GM23338 (cell line): Measurements from ENCODE around the gene HNRNPUL2.
"Not testable (repeated sequence)": the region's sequence is repeated elsewhere in the genome, so short reads cannot be mapped to it uniquely, and the experiment has no call there.

Source experiments
- CREB1 ChIP-seq: fragments of 250-450 bp; sonication (Bioruptor Pico); IDR thresholded peaks from 2 replicates; pipeline ENCODE4 v1.5.0; 2020; ENCODE audit warnings: low read depth, mild to moderate bottlenecking, moderate library complexity
- EZH2 ChIP-seq: fragments of 200-600 bp; sonication (generic); IDR thresholded peaks from one replicate; pipeline ENCODE4 v1.8.0; 2017; ENCODE audit warnings: antibody characterized with exemption, mild to moderate bottlenecking, low read depth; ENCODE audit not compliant: unreplicated experiment
- EZH2phosphoT487 ChIP-seq: fragments of 200-600 bp; sonication (generic); IDR thresholded peaks from one replicate; pipeline ENCODE4 v1.8.1; 2018; ENCODE audit warnings: antibody characterized with exemption; ENCODE audit not compliant: unreplicated experiment
- JUNB ChIP-seq: IDR thresholded peaks from one replicate; pipeline ENCODE4 v1.6.1; 2016; ENCODE audit warnings: antibody characterized with exemption; ENCODE audit not compliant: unreplicated experiment
- POLR2AphosphoS5 ChIP-seq: IDR thresholded peaks from 2 replicates; pipeline ENCODE4 v1.6.1; 2016; ENCODE audit warnings: antibody characterized with exemption, low read depth
- STAT1 ChIP-seq: IDR thresholded peaks from one replicate; pipeline ENCODE4 v1.6.1; 2016; ENCODE audit warnings: antibody characterized with exemption; ENCODE audit not compliant: unreplicated experiment
- ZNF331 ChIP-seq: fragments of 250-450 bp; sonication (Bioruptor Pico); IDR thresholded peaks from 2 replicates; pipeline ENCODE4 v1.5.0; 2020; ENCODE audit warnings: low read depth, mild to moderate bottlenecking, moderate library complexity
- TF ChIP-seq, protein P1 (sequence below), 2 experiments: fragments of 200-600 bp in 1 of 2; sonication (generic) in 1 of 2; conservative IDR thresholded peaks; 2 replicates each; pipeline versions ENCODE4 v1.5.1 to v1.6.1; 2016 to 2017; ENCODE audit warnings: antibody characterized with exemption in 2 of 2, low read depth in 2 of 2, mild to moderate bottlenecking in 2 of 2, moderate library complexity in 1 of 2
- TF ChIP-seq, protein P2 (sequence below): IDR thresholded peaks from one replicate; pipeline ENCODE4 v1.6.1; 2018; ENCODE audit warnings: antibody characterized with exemption; ENCODE audit not compliant: unreplicated experiment

DNA sequence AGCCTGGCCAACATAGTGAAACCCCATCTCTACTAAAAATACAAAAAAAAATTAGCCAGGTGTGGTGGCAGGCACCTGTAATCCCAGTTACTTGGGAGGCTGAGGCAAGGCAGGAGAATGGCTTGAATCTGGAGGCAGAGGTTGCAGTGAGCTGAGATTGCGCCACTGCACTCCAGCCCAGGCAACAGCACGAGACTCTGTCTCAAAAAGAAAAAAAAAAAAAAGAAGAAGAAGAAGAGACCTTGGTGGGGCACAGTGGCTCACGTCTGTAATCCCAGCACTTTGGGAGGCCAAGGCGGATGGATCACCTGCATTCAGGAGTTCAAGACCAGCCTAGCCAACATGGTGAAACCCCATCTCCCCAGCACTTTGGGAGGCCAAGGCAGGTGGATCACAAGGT lies 23.3 kb downstream of the HNRNPUL2 start:
- not testable (repeated sequence) for TF ChIP-seq EZH2; STAT1; POLR2AphosphoS5; ZNF331 (CRISPR knock-in tag); EZH2phosphoT487; CREB1; JUNB
- TF ChIP-seq, protein P1, sequence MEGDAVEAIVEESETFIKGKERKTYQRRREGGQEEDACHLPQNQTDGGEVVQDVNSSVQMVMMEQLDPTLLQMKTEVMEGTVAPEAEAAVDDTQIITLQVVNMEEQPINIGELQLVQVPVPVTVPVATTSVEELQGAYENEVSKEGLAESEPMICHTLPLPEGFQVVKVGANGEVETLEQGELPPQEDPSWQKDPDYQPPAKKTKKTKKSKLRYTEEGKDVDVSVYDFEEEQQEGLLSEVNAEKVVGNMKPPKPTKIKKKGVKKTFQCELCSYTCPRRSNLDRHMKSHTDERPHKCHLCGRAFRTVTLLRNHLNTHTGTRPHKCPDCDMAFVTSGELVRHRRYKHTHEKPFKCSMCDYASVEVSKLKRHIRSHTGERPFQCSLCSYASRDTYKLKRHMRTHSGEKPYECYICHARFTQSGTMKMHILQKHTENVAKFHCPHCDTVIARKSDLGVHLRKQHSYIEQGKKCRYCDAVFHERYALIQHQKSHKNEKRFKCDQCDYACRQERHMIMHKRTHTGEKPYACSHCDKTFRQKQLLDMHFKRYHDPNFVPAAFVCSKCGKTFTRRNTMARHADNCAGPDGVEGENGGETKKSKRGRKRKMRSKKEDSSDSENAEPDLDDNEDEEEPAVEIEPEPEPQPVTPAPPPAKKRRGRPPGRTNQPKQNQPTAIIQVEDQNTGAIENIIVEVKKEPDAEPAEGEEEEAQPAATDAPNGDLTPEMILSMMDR (conservative IDR thresholded peaks at IDR 0.05; ENCODE audit: low read depth in 2 of 2), result not testable (repeated sequence)
- TF ChIP-seq, protein P2, sequence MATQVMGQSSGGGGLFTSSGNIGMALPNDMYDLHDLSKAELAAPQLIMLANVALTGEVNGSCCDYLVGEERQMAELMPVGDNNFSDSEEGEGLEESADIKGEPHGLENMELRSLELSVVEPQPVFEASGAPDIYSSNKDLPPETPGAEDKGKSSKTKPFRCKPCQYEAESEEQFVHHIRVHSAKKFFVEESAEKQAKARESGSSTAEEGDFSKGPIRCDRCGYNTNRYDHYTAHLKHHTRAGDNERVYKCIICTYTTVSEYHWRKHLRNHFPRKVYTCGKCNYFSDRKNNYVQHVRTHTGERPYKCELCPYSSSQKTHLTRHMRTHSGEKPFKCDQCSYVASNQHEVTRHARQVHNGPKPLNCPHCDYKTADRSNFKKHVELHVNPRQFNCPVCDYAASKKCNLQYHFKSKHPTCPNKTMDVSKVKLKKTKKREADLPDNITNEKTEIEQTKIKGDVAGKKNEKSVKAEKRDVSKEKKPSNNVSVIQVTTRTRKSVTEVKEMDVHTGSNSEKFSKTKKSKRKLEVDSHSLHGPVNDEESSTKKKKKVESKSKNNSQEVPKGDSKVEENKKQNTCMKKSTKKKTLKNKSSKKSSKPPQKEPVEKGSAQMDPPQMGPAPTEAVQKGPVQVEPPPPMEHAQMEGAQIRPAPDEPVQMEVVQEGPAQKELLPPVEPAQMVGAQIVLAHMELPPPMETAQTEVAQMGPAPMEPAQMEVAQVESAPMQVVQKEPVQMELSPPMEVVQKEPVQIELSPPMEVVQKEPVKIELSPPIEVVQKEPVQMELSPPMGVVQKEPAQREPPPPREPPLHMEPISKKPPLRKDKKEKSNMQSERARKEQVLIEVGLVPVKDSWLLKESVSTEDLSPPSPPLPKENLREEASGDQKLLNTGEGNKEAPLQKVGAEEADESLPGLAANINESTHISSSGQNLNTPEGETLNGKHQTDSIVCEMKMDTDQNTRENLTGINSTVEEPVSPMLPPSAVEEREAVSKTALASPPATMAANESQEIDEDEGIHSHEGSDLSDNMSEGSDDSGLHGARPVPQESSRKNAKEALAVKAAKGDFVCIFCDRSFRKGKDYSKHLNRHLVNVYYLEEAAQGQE, result not testable (repeated sequence)
